IMR-90 (cell line): ENCODE data around the gene SCYGR3. TPM values are rescaled to one million over a fixed set of nuclear protein-coding genes. Genes with fewer than 3 reads are reported as not detected.

Source experiments
- ATAC-seq: fragments of 200-7000 bp; cut with Tn5 transposase; 2 replicates; pipeline ENCODE4 v1.9.1; 2020; ENCODE audit warnings: low read depth, mild to moderate bottlenecking, moderate library complexity
- BruUV-seq: library from RNA; stranded (reverse); fragments of 400-500 nt; replicated peaks from 2 replicates; lab custom pipeline; 2021; lab: Mats Ljungman, UMichigan
- CTCF ChIA-PET: fragments of 300-600 bp; formaldehyde crosslinking; extraction: SDS; loops from one replicate; lab custom pipeline; 2021; ENCODE audit warnings: antibody characterized with exemption; lab: Yijun Ruan, JAX
- POLR2A ChIA-PET: fragments of 300-600 bp; sonication (Branson Sonifier 250); formaldehyde crosslinking; loops from one replicate; lab custom pipeline; 2022; ENCODE audit warnings: antibody characterized with exemption; ENCODE audit not compliant: unreplicated experiment; lab: Charles Lee
- DNase-seq: peaks from one replicate; pipeline ENCODE4 v3.0.0; 2013
- H2AFZ ChIP-seq: replicated peaks from 2 replicates; pipeline ENCODE3; 2013; ENCODE audit warnings: low read length, mild to moderate bottlenecking; ENCODE audit not compliant: poor library complexity
- H2AK5ac ChIP-seq: 2 replicates; pipeline ENCODE4 v1.6.1; 2013; ENCODE audit warnings: low read depth, low read length, inconsistent platforms
- H2AK9ac ChIP-seq: replicated peaks from 2 replicates; pipeline ENCODE3; 2013; ENCODE audit warnings: mild to moderate bottlenecking, low read depth, low read length, moderate library complexity; ENCODE audit not compliant: poor library complexity
- H2BK120ac ChIP-seq: 2 replicates; pipeline ENCODE4 v1.6.1; 2013; ENCODE audit warnings: low read depth, low read length, inconsistent platforms
- H2BK15ac ChIP-seq: 3 replicates; pipeline ENCODE4 v1.6.1; 2013; ENCODE audit warnings: low read depth, low read length, inconsistent platforms
- H2BK20ac ChIP-seq: 2 replicates; pipeline ENCODE4 v1.6.1; 2013; ENCODE audit warnings: low read depth, mild to moderate bottlenecking, inconsistent platforms, low read length, moderate library complexity
- H2BK5ac ChIP-seq: 2 replicates; pipeline ENCODE4 v1.6.1; 2013; ENCODE audit warnings: mild to moderate bottlenecking, low read depth, low read length, inconsistent platforms; ENCODE audit not compliant: poor library complexity, severe bottlenecking
- H3K14ac ChIP-seq: replicated peaks from 2 replicates; pipeline ENCODE4 v1.6.1; 2013; ENCODE audit warnings: low read depth, low read length, inconsistent platforms
- H3K18ac ChIP-seq: 2 replicates; pipeline ENCODE4 v1.6.1; 2013; ENCODE audit warnings: low read depth, low read length, control low read depth
- H3K23ac ChIP-seq: 2 replicates; pipeline ENCODE4 v1.6.1; 2013; ENCODE audit warnings: low read depth, low read length, inconsistent platforms
- H3K27ac ChIP-seq: 2 replicates; pipeline ENCODE4 v1.5.1; 2013; ENCODE audit warnings: mild to moderate bottlenecking, control low read depth, low read length; ENCODE audit not compliant: insufficient read depth
- H3K27me3 ChIP-seq: 2 replicates; pipeline ENCODE4 v1.6.1; 2013; ENCODE audit warnings: low read length; ENCODE audit not compliant: control insufficient read depth, insufficient read depth
- H3K36me3 ChIP-seq: 2 replicates; pipeline ENCODE4 v1.6.1; 2013; ENCODE audit warnings: low read length, mixed read lengths; ENCODE audit not compliant: control insufficient read depth, insufficient read depth
- H3K4ac ChIP-seq: 2 replicates; pipeline ENCODE4 v1.6.1; 2013; ENCODE audit warnings: low read depth, low read length, inconsistent platforms
- H3K4me1 ChIP-seq: 2 replicates; pipeline ENCODE4 v1.6.1; 2013; ENCODE audit warnings: low read length, mixed read lengths; ENCODE audit not compliant: control insufficient read depth, insufficient read depth
- H3K4me2 ChIP-seq: 2 replicates; pipeline ENCODE4 v1.6.1; 2013; ENCODE audit warnings: low read depth, mild to moderate bottlenecking, control low read depth, low read length, moderate library complexity
- H3K4me3 ChIP-seq: 2 replicates; pipeline ENCODE4 v1.5.1; 2013; ENCODE audit warnings: low read depth, mild to moderate bottlenecking, control low read depth, low read length, moderate library complexity; ENCODE audit not compliant: insufficient read depth
- H3K56ac ChIP-seq: 2 replicates; pipeline ENCODE4 v1.6.1; 2013; ENCODE audit warnings: low read length, inconsistent platforms; ENCODE audit not compliant: insufficient read depth; ENCODE audit errors: extremely low read depth
- H3K79me1 ChIP-seq, 2 experiments: 2 replicates each; pipeline ENCODE4 v1.6.1; 2013; ENCODE audit warnings: low read length in 2 of 2, inconsistent platforms in 1 of 2, low read depth in 1 of 2
- H3K9ac ChIP-seq: 2 replicates; pipeline ENCODE4 v1.6.1; 2013; ENCODE audit warnings: low read depth, low read length, control low read depth
- H3K9me1 ChIP-seq: 2 replicates; pipeline ENCODE4 v1.6.1; 2013; ENCODE audit warnings: low read length, inconsistent platforms; ENCODE audit not compliant: insufficient read depth
- H3K9me3 ChIP-seq: 2 replicates; pipeline ENCODE4 v1.6.1; 2013; ENCODE audit warnings: low read length; ENCODE audit not compliant: control insufficient read depth, insufficient read depth
- H4K20me1 ChIP-seq: 2 replicates; pipeline ENCODE4 v1.6.1; 2013; ENCODE audit warnings: low read length, inconsistent platforms; ENCODE audit not compliant: insufficient read depth
- H4K5ac ChIP-seq: 2 replicates; pipeline ENCODE4 v1.6.1; 2013; ENCODE audit warnings: mild to moderate bottlenecking, low read depth, low read length, control low read depth
- H4K8ac ChIP-seq, 2 experiments: 2 replicates each; pipeline ENCODE4 v1.6.1; 2013; ENCODE audit warnings: low read depth in 2 of 2, low read length in 2 of 2, control low read depth in 1 of 2, inconsistent platforms in 1 of 2
- H4K91ac ChIP-seq: 2 replicates; pipeline ENCODE4 v1.6.1; 2013; ENCODE audit warnings: low read depth, low read length, inconsistent platforms; ENCODE audit not compliant: insufficient read depth
- CHD1 ChIP-seq: IDR thresholded peaks from 2 replicates; pipeline ENCODE4 v1.6.1; 2012; ENCODE audit warnings: low read depth, low read length, improper control_type of control experiment
- FOS ChIP-seq: fragments of 150-350 bp; IDR thresholded peaks from 2 replicates; pipeline ENCODE4 v1.6.1; 2016; ENCODE audit warnings: low read depth, low read length
- MAFK ChIP-seq: IDR thresholded peaks from 2 replicates; pipeline ENCODE4 v1.6.1; 2012; ENCODE audit warnings: low read depth, low read length, improper control_type of control experiment
- RFX5 ChIP-seq: IDR thresholded peaks from 2 replicates; pipeline ENCODE4 v1.8.0; 2012; ENCODE audit warnings: low read depth, mild to moderate bottlenecking, low read length, moderate library complexity
- SMC3 ChIP-seq: fragments of 150-350 bp; IDR thresholded peaks from 2 replicates; pipeline ENCODE4 v1.6.1; 2016; ENCODE audit warnings: low read depth, mild to moderate bottlenecking, antibody characterized with exemption, low read length, moderate library complexity
- WGBS, 2 experiments: methylation state at CpG; one replicate each; pipeline versions ENCODE4 v1.1.5 to v1.1.7; 2013; ENCODE audit warnings: missing lambda C conversion rate in 2 of 2; ENCODE audit not compliant: insufficient read length in 1 of 2; ENCODE audit errors: extremely low coverage in 2 of 2; 5-methylcytosine and 5-hydroxymethylcytosine counted together
- dilution Hi-C: fragments of 300-500 bp; cut with HindIII; formaldehyde crosslinking; loops from one replicate; pipeline ENCODE4 v1.14.3; 2018; ENCODE audit warnings: low sequenced_read_pairs; ENCODE audit not compliant: unreplicated experiment
- in situ Hi-C: fragments of 300-500 bp; cut with MboI; formaldehyde crosslinking; loops from 3 replicates; pipeline ENCODE4 v1.14.3; 2019; ENCODE audit warnings: low sequenced_read_pairs, inconsistent platforms, mixed read lengths
- intact Hi-C: fragments of 100-400 bp; cut with micrococcal nuclease; formaldehyde crosslinking; loops from 2 replicates; pipeline ENCODE4 v1.10.0; 2022
- polyA plus RNA-seq, 3 experiments: library from polyadenylated mRNA; depleted of rRNA; stranded (reverse); fragments of >200 nt; gene quantifications; 2 replicates each; pipeline ENCODE4 v1.2.3, GENCODE V29; 2012; ENCODE audit warnings: low replicate concordance in 1 of 3
- total RNA-seq: library from RNA; depleted of rRNA; stranded (reverse); fragments of >200 nt; gene quantifications from 2 replicates; pipeline ENCODE4 v1.2.3, GENCODE V29; 2012
- TF ChIP-seq, protein P1 (sequence below): conservative IDR thresholded peaks from 2 replicates; pipeline ENCODE4 v1.5.1; 2012; ENCODE audit warnings: mild to moderate bottlenecking, low read depth, low read length, improper control_type of control experiment
- TF ChIP-seq, protein P2 (sequence below): fragments of 150-350 bp; IDR thresholded peaks from 2 replicates; pipeline ENCODE4 v1.6.1; 2016; ENCODE audit warnings: low read depth, mild to moderate bottlenecking, low read length, moderate library complexity, borderline replicate concordance

SCYGR3 gene
- total and polyA plus RNA-seq, 2 of the 4 experiments (the other 2 are of a cell fraction), result not detected

- Histone ChIP-seq H3K36me3 (no peaks in the 10 kb centered on the region), H3K4ac (no peak overlapping the region), H3K27ac (no peak overlapping the region), H3K23ac (no peak overlapping the region), H2BK20ac (no peak overlapping the region), H3K9ac (no peak overlapping the region), H2BK15ac (no peak overlapping the region), H3K56ac (no peak overlapping the region), H2AFZ (no peak overlapping the region), H4K20me1 (no peaks in the 10 kb centered on the region), H3K14ac (no peak overlapping the region), H3K27me3 (no peaks in the 10 kb centered on the region), H4K5ac (no peak overlapping the region), H2AK9ac (no peak overlapping the region), H3K79me1 (no peaks in the 10 kb centered on the region), H3K9me3 (no peaks in the 10 kb centered on the region), H4K8ac (no peak overlapping the region), H3K4me2 (no peak overlapping the region), H3K9me1 (no peaks in the 10 kb centered on the region), H3K4me3 (no peak overlapping the region), H4K91ac (no peak overlapping the region), H3K4me1 (no peaks in the 10 kb centered on the region), H3K18ac (no peak overlapping the region), H2AK5ac (no peak overlapping the region), H2BK120ac (no peak overlapping the region), H2BK5ac (no peak overlapping the region)
- no peak for ATAC-seq
- dilution Hi-C loops, result no loop called here
- CTCF ChIA-PET, result no interaction called here
- DNase-seq, result no peak
- in situ Hi-C loops, result no loop called here
- BruUV-seq, result no TSS peak
- POLR2A ChIA-PET, result no interaction called here
- intact Hi-C loops, result no loop called here
- TF ChIP-seq, protein P1, sequence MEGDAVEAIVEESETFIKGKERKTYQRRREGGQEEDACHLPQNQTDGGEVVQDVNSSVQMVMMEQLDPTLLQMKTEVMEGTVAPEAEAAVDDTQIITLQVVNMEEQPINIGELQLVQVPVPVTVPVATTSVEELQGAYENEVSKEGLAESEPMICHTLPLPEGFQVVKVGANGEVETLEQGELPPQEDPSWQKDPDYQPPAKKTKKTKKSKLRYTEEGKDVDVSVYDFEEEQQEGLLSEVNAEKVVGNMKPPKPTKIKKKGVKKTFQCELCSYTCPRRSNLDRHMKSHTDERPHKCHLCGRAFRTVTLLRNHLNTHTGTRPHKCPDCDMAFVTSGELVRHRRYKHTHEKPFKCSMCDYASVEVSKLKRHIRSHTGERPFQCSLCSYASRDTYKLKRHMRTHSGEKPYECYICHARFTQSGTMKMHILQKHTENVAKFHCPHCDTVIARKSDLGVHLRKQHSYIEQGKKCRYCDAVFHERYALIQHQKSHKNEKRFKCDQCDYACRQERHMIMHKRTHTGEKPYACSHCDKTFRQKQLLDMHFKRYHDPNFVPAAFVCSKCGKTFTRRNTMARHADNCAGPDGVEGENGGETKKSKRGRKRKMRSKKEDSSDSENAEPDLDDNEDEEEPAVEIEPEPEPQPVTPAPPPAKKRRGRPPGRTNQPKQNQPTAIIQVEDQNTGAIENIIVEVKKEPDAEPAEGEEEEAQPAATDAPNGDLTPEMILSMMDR, result no peak
- no peak for TF ChIP-seq SMC3
- TF ChIP-seq MAFK, result no peak
- TF ChIP-seq RFX5, result no peak
- TF ChIP-seq CHD1, result no peak
- TF ChIP-seq, protein P2, sequence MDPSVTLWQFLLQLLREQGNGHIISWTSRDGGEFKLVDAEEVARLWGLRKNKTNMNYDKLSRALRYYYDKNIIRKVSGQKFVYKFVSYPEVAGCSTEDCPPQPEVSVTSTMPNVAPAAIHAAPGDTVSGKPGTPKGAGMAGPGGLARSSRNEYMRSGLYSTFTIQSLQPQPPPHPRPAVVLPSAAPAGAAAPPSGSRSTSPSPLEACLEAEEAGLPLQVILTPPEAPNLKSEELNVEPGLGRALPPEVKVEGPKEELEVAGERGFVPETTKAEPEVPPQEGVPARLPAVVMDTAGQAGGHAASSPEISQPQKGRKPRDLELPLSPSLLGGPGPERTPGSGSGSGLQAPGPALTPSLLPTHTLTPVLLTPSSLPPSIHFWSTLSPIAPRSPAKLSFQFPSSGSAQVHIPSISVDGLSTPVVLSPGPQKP, result no peak
- no peak for TF ChIP-seq FOS
- WGBS, 2 experiments, result no CpG with 5 or more reads among the region's 2 CpGs
Observed at GRCh38 chr2:227642656-227643055, 28.0 kb upstream of the SCYGR3 start.
